MM.1S (cell line): ENCODE data around the gene SYNE4.

Experiments used
- EZH2phosphoT487 ChIP-seq: fragments of 300-600 bp; sonication (generic); IDR thresholded peaks from 2 replicates; pipeline ENCODE4 v1.6.1; 2018; ENCODE audit warnings: antibody characterized with exemption, low read length
- TF ChIP-seq, protein P1 (sequence below): fragments of 300-600 bp; sonication (generic); IDR thresholded peaks from 2 replicates; pipeline ENCODE4 v1.5.1; 2016; ENCODE audit warnings: antibody characterized with exemption, low read length, mixed read lengths

DNA sequence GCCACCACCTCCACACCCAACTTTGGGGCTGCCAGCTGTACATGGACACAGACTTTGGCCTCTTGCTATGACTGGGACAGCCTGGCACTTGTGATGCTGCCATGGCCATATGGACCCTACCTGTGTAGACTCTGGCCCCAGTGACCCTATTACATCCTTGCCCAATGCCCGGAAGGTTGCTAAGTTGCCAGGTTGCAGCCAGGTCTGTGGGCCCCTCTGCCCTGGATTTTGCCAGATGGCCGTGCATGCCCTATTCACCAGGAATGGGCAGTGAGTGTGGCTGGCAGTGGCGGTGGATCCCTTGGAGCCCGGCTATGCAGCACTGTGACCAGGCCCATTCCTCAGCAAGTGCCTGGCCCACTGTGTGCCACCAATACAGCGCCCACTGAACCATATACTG, 22.5 kb downstream of the SYNE4 start:
- TF ChIP-seq, protein P1, sequence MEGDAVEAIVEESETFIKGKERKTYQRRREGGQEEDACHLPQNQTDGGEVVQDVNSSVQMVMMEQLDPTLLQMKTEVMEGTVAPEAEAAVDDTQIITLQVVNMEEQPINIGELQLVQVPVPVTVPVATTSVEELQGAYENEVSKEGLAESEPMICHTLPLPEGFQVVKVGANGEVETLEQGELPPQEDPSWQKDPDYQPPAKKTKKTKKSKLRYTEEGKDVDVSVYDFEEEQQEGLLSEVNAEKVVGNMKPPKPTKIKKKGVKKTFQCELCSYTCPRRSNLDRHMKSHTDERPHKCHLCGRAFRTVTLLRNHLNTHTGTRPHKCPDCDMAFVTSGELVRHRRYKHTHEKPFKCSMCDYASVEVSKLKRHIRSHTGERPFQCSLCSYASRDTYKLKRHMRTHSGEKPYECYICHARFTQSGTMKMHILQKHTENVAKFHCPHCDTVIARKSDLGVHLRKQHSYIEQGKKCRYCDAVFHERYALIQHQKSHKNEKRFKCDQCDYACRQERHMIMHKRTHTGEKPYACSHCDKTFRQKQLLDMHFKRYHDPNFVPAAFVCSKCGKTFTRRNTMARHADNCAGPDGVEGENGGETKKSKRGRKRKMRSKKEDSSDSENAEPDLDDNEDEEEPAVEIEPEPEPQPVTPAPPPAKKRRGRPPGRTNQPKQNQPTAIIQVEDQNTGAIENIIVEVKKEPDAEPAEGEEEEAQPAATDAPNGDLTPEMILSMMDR, result no peak
- no peak for TF ChIP-seq EZH2phosphoT487
